ENCODE measurements around the gene CDKN2D.

The CDKN2D gene

DNA sequence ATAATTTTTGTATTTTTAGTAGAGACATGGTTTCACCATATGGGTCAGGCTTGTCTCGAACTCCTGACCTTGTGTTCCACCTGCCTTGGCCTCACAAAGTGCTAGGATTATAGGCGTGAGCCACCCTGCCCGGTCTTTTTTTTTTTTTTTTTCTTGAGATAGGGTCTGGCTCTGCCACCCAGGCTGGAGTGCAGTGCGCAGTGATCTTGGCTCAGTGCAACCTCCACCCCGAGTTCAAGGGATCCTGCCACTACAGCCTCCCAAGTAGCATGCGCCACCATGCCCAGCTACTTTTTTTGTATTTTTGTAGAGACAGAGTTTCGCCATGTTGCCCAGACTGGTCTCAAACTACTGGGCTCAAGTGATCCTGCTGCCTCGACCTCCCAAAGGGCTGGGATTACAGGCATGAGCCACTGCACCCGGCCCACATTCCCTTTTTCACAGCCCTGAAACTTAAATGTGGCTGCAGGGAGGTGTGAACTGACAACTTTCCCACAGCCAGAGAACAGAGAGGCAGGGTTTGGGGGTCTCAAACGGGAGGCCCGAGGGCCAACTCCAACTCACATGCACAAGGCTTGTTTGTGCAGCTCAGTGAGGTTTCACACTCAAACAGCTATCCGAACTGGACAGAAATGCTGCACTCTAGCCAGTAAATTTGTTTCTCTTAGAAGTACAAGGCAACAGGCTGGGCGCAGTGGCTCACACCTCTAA is 47.2 kb downstream of the CDKN2D start:
- DNase-seq (ENCODE audit: extremely low read depth in 1 of 2, low read depth in 1 of 2): no peak

DNA sequence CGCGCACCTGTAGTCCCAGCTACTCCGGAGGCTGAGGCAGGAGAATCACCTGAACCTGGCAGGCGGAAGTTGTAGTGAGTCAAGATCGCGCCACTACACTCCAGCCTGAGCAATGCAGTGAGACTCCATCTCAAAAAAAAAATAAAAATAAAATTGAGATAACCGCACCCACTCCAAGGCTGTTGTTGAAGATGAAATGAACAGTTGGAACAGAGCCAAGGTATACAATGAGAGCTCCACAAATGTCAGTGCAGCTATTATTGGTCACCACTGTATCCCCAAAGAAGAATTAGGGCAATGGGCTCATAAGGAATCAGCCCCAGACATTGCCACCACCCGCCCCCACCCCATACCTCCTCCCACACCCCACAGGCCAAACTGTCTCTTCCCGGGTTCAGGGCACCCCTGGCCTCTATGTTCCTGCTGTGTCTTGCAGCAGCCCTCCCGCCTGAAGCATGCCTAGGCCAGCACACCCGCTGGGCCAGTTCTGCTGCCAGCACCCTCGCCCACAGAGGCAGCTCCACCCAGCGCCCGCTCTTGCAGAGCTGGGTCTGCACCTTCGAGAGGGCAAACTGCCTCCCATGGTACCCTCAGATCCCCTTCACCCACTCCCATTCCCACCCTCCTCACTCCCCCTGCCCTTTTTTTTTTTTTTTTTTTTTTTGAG is 48.0 kb downstream of the CDKN2D start:
- no peak for DNase-seq (ENCODE audit: extremely low read depth in 1 of 2, low read depth in 1 of 2)

DNA sequence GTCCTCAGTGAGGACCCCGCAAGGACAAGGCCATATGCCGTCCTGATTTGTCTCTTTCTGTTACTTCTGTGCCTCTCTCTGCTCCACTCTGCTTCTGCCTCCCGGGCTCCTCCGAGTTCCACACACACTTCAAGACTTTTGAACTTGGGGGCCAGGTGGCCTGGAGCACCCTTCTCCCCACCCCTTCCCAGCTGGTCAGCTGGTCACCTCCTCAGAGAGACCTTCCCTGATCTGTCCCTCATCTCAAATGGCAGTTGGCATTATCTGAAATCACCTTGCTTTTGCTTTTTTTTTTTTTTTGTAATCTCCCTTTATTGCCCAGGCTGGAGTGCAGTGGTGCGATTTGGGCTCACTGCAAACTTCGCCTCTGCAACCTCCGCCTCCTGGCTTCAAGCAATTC is 49.4 kb downstream of the CDKN2D start:
- no peak for DNase-seq (ENCODE audit: extremely low read depth in 1 of 2, low read depth in 1 of 2)

DNA sequence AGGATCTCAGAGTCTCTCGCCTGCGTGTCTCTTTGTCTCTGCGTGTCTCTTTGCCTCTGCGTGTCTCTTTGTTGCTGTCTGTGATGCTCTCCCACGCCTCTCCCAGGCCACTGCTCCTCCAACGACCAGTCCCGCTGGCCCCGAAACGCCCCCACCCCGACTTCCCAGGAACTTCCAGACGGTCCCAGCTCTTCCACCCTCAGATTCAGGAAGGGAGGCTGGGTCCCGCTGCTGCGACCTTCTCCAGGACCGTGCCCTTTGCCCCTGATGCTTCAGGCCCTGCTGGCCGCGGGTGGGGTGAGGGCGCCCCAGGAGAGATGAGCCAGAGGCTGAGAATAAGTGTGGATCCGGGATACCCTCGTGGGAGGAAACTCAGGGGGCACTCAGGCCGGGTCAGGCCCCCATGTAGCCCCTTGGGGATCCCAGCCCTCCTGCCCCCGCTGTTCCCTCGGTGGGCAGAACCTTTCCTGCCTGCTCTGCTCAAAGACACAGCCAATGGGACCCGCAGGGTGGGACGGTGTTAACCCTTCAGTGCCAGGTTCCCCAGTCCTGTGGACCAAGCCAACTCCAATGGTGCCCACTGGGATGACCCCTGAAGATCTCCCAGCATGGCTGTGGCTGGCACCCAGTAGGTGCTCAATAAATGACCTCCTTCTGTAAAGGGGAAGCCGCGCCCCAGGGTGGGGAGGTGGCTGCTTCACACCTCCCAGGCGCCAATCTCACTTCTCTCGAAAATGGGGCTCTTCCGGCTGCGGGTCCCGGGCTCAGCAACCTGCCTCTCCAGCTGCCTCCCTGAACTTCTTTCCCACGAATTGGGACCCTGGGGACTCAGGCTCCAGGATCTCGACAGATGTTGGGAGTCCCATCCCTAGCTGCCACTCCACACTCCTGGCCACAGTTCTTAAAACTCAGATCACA is 50.1 kb downstream of the CDKN2D start:
- no peak for DNase-seq (ENCODE audit: extremely low read depth in 1 of 2, low read depth in 1 of 2)

DNA sequence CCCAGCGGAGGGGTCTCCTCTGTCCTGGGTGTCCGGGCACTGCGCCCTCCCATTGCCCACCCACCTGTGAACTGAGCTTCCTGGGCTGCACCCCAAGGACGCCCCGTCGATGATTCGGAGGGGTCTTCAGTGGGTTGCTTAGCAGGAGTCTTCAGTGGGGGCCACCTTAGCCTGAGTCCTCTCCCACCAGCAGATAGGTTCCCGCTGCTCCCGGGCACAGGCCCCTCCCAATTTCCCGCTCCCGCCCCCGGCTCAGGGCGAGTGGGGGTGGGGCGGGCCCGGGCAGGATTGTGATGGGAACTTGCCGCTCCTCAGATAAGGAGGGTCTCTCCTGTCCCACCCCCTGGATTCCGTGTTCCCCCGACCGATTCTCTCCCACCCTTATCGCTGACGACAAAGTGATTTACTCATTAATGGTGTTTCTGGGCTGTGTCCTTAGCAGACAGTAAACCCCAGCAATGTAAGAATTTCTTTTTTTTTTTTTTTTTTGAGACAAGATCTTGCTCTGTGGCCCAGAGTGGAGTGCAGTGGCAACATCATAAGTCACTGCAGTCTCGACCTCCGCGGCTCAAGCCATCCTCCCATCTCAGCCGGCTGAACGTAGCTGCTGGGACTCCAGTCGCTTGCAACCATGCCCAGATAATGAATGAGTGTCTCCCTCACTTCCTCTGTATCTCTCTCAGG is 50.9 kb downstream of the CDKN2D start:
- no peak for DNase-seq (ENCODE audit: extremely low read depth in 1 of 2, low read depth in 1 of 2)

DNA sequence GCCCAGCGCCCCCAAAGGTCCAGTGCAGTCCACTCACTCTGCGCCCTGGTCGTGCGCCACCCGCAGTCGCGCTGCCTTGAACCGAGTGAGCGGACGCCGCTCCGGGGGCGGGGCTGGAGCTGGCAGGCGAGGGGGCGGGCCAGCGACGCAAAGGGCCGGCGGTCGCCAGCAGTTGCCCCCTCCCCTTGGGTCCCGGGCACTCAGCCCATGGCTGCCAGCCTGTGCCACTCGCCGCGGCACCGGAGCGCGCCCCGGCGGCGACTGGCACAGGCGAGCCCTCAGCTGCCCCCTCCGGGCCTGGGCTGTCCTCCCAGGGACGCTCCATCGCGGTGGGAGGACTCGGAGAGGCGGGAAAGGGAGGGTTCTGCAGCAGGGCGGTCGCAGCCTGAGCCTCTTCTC is 51.4 kb downstream of the CDKN2D start, which contains the start of gene S1PR5:
TSS of gene S1PR5 (minus strand) at position 87 of the 399 bp plus-strand sequence. CDS start 2,436 bp downstream, outside the sequence.
- DNase-seq (ENCODE audit: extremely low read depth in 1 of 2, low read depth in 1 of 2): no peak

GRCh38 chr19:10516671-10517286 is 52.0 kb downstream of the CDKN2D start:
- DNase-seq (ENCODE audit: extremely low read depth in 1 of 2, low read depth in 1 of 2): no peak

Data from stimulated activated CD8-positive, alpha-beta memory T cell treated with anti-CD3 and anti-CD28 coated beads, Interleukin-7, amount 100 ng/mL, for 48 hours (primary cell).